IMR-90 (cell line): ENCODE results near the gene CNGB1. TPM values are rescaled to one million over a fixed set of nuclear protein-coding genes. Genes with fewer than 3 reads are reported as not detected.

Experiments
- ATAC-seq: fragments of 200-7000 bp; cut with Tn5 transposase; 2 replicates; pipeline ENCODE4 v1.9.1; 2020; ENCODE audit warnings: low read depth, mild to moderate bottlenecking, moderate library complexity
- BruUV-seq: library from RNA; stranded (reverse); fragments of 400-500 nt; replicated peaks from 2 replicates; lab custom pipeline; 2021; lab: Mats Ljungman, UMichigan
- CTCF ChIA-PET: fragments of 300-600 bp; formaldehyde crosslinking; extraction: SDS; loops from one replicate; lab custom pipeline; 2021; ENCODE audit warnings: antibody characterized with exemption; lab: Yijun Ruan, JAX
- POLR2A ChIA-PET: fragments of 300-600 bp; sonication (Branson Sonifier 250); formaldehyde crosslinking; loops from one replicate; lab custom pipeline; 2022; ENCODE audit warnings: antibody characterized with exemption; ENCODE audit not compliant: unreplicated experiment; lab: Charles Lee
- DNase-seq: peaks from one replicate; pipeline ENCODE4 v3.0.0; 2013
- H2AFZ ChIP-seq: replicated peaks from 2 replicates; pipeline ENCODE3; 2013; ENCODE audit warnings: low read length, mild to moderate bottlenecking; ENCODE audit not compliant: poor library complexity
- H2AK5ac ChIP-seq: 2 replicates; pipeline ENCODE4 v1.6.1; 2013; ENCODE audit warnings: low read depth, low read length, inconsistent platforms
- H2AK9ac ChIP-seq: replicated peaks from 2 replicates; pipeline ENCODE3; 2013; ENCODE audit warnings: mild to moderate bottlenecking, low read depth, low read length, moderate library complexity; ENCODE audit not compliant: poor library complexity
- H2BK120ac ChIP-seq: 2 replicates; pipeline ENCODE4 v1.6.1; 2013; ENCODE audit warnings: low read depth, low read length, inconsistent platforms
- H2BK15ac ChIP-seq: 3 replicates; pipeline ENCODE4 v1.6.1; 2013; ENCODE audit warnings: low read depth, low read length, inconsistent platforms
- H2BK20ac ChIP-seq: 2 replicates; pipeline ENCODE4 v1.6.1; 2013; ENCODE audit warnings: low read depth, mild to moderate bottlenecking, inconsistent platforms, low read length, moderate library complexity
- H2BK5ac ChIP-seq: 2 replicates; pipeline ENCODE4 v1.6.1; 2013; ENCODE audit warnings: mild to moderate bottlenecking, low read depth, low read length, inconsistent platforms; ENCODE audit not compliant: poor library complexity, severe bottlenecking
- H3K14ac ChIP-seq: replicated peaks from 2 replicates; pipeline ENCODE4 v1.6.1; 2013; ENCODE audit warnings: low read depth, low read length, inconsistent platforms
- H3K18ac ChIP-seq: 2 replicates; pipeline ENCODE4 v1.6.1; 2013; ENCODE audit warnings: low read depth, low read length, control low read depth
- H3K23ac ChIP-seq: 2 replicates; pipeline ENCODE4 v1.6.1; 2013; ENCODE audit warnings: low read depth, low read length, inconsistent platforms
- H3K27ac ChIP-seq: 2 replicates; pipeline ENCODE4 v1.5.1; 2013; ENCODE audit warnings: mild to moderate bottlenecking, control low read depth, low read length; ENCODE audit not compliant: insufficient read depth
- H3K27me3 ChIP-seq: 2 replicates; pipeline ENCODE4 v1.6.1; 2013; ENCODE audit warnings: low read length; ENCODE audit not compliant: control insufficient read depth, insufficient read depth
- H3K36me3 ChIP-seq: 2 replicates; pipeline ENCODE4 v1.6.1; 2013; ENCODE audit warnings: low read length, mixed read lengths; ENCODE audit not compliant: control insufficient read depth, insufficient read depth
- H3K4ac ChIP-seq: 2 replicates; pipeline ENCODE4 v1.6.1; 2013; ENCODE audit warnings: low read depth, low read length, inconsistent platforms
- H3K4me1 ChIP-seq: 2 replicates; pipeline ENCODE4 v1.6.1; 2013; ENCODE audit warnings: low read length, mixed read lengths; ENCODE audit not compliant: control insufficient read depth, insufficient read depth
- H3K4me2 ChIP-seq: 2 replicates; pipeline ENCODE4 v1.6.1; 2013; ENCODE audit warnings: low read depth, mild to moderate bottlenecking, control low read depth, low read length, moderate library complexity
- H3K4me3 ChIP-seq: 2 replicates; pipeline ENCODE4 v1.5.1; 2013; ENCODE audit warnings: low read depth, mild to moderate bottlenecking, control low read depth, low read length, moderate library complexity; ENCODE audit not compliant: insufficient read depth
- H3K56ac ChIP-seq: 2 replicates; pipeline ENCODE4 v1.6.1; 2013; ENCODE audit warnings: low read length, inconsistent platforms; ENCODE audit not compliant: insufficient read depth; ENCODE audit errors: extremely low read depth
- H3K79me1 ChIP-seq, 2 experiments: 2 replicates each; pipeline ENCODE4 v1.6.1; 2013; ENCODE audit warnings: low read length in 2 of 2, inconsistent platforms in 1 of 2, low read depth in 1 of 2
- H3K9ac ChIP-seq: 2 replicates; pipeline ENCODE4 v1.6.1; 2013; ENCODE audit warnings: low read depth, low read length, control low read depth
- H3K9me1 ChIP-seq: 2 replicates; pipeline ENCODE4 v1.6.1; 2013; ENCODE audit warnings: low read length, inconsistent platforms; ENCODE audit not compliant: insufficient read depth
- H3K9me3 ChIP-seq: 2 replicates; pipeline ENCODE4 v1.6.1; 2013; ENCODE audit warnings: low read length; ENCODE audit not compliant: control insufficient read depth, insufficient read depth
- H4K20me1 ChIP-seq: 2 replicates; pipeline ENCODE4 v1.6.1; 2013; ENCODE audit warnings: low read length, inconsistent platforms; ENCODE audit not compliant: insufficient read depth
- H4K5ac ChIP-seq: 2 replicates; pipeline ENCODE4 v1.6.1; 2013; ENCODE audit warnings: mild to moderate bottlenecking, low read depth, low read length, control low read depth
- H4K8ac ChIP-seq, 2 experiments: 2 replicates each; pipeline ENCODE4 v1.6.1; 2013; ENCODE audit warnings: low read depth in 2 of 2, low read length in 2 of 2, control low read depth in 1 of 2, inconsistent platforms in 1 of 2
- H4K91ac ChIP-seq: 2 replicates; pipeline ENCODE4 v1.6.1; 2013; ENCODE audit warnings: low read depth, low read length, inconsistent platforms; ENCODE audit not compliant: insufficient read depth
- BHLHE40 ChIP-seq: fragments of 150-350 bp; IDR thresholded peaks from 2 replicates; pipeline ENCODE4 v1.6.1; 2016; ENCODE audit warnings: mild to moderate bottlenecking, low read depth, low read length
- CTCF ChIP-seq: conservative IDR thresholded peaks from 2 replicates; pipeline ENCODE4 v1.5.1; 2012; ENCODE audit warnings: mild to moderate bottlenecking, low read depth, low read length, improper control_type of control experiment
- FOS ChIP-seq: fragments of 150-350 bp; IDR thresholded peaks from 2 replicates; pipeline ENCODE4 v1.6.1; 2016; ENCODE audit warnings: low read depth, low read length
- MXI1 ChIP-seq: IDR thresholded peaks from 2 replicates; pipeline ENCODE4 v1.6.1; 2012; ENCODE audit warnings: low read depth, mild to moderate bottlenecking, low read length, moderate library complexity, borderline replicate concordance
- NFE2L2 ChIP-seq: fragments of 150-350 bp; IDR thresholded peaks from 2 replicates; pipeline ENCODE4 v1.6.1; 2016; ENCODE audit warnings: low read depth, mild to moderate bottlenecking, low read length
- POLR2A ChIP-seq: IDR thresholded peaks from 2 replicates; pipeline ENCODE4 v1.6.1; 2012; ENCODE audit warnings: mild to moderate bottlenecking, low read depth, low read length
- RFX5 ChIP-seq: IDR thresholded peaks from 2 replicates; pipeline ENCODE4 v1.8.0; 2012; ENCODE audit warnings: low read depth, mild to moderate bottlenecking, low read length, moderate library complexity
- WGBS, 2 experiments: methylation state at CpG; one replicate each; pipeline versions ENCODE4 v1.1.5 to v1.1.7; 2013; ENCODE audit warnings: missing lambda C conversion rate in 2 of 2; ENCODE audit not compliant: insufficient read length in 1 of 2; ENCODE audit errors: extremely low coverage in 2 of 2; 5-methylcytosine and 5-hydroxymethylcytosine counted together
- dilution Hi-C: fragments of 300-500 bp; cut with HindIII; formaldehyde crosslinking; loops from one replicate; pipeline ENCODE4 v1.14.3; 2018; ENCODE audit warnings: low sequenced_read_pairs; ENCODE audit not compliant: unreplicated experiment
- in situ Hi-C: fragments of 300-500 bp; cut with MboI; formaldehyde crosslinking; loops from 3 replicates; pipeline ENCODE4 v1.14.3; 2019; ENCODE audit warnings: low sequenced_read_pairs, inconsistent platforms, mixed read lengths
- intact Hi-C: fragments of 100-400 bp; cut with micrococcal nuclease; formaldehyde crosslinking; loops from 2 replicates; pipeline ENCODE4 v1.10.0; 2022
- polyA plus RNA-seq, 3 experiments: library from polyadenylated mRNA; depleted of rRNA; stranded (reverse); fragments of >200 nt; gene quantifications; 2 replicates each; pipeline ENCODE4 v1.2.3, GENCODE V29; 2012; ENCODE audit warnings: low replicate concordance in 1 of 3
- total RNA-seq: library from RNA; depleted of rRNA; stranded (reverse); fragments of >200 nt; gene quantifications from 2 replicates; pipeline ENCODE4 v1.2.3, GENCODE V29; 2012
- TF ChIP-seq, protein P1 (sequence below): fragments of 150-350 bp; IDR thresholded peaks from 2 replicates; pipeline ENCODE4 v1.6.1; 2017; ENCODE audit warnings: mild to moderate bottlenecking, antibody characterized with exemption, low read length, low read depth

CNGB1 gene
- total and polyA plus RNA-seq, 2 of the 4 experiments (the other 2 are of a cell fraction): not detected

DNA sequence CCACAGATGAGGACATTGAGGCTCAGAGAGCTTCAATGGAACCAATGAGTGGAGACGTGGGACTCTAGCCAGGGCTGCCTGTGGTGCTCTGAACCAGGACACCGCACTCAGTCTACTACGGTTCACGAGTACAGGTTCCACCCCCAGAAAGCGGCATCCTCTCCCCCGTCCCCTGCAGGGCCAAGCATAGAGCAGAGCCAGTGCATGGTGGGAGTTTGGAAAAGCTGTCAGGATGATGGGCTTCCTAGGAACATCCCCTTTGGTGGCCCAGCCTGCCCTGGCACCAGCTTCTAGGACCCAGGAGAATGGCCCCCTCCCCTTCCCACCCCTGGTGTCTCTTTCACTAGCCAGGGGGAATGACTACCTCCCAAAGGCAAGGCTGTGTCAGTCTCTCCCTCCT is 21.2 kb upstream of the CNGB1 start:
- Histone ChIP-seq H3K4me3 (no peak overlapping the region), H2BK5ac (no peak overlapping the region), H4K8ac (no peak overlapping the region), H4K91ac (no peak overlapping the region), H3K56ac (no peak overlapping the region), H3K4me2 (no peak overlapping the region), H2AK9ac (peak overlapping the region; percentile 76), H2AFZ (no peak overlapping the region), H3K18ac (no peak overlapping the region), H2BK120ac (no peak overlapping the region), H4K5ac (no peak overlapping the region), H2AK5ac (no peak overlapping the region), H3K9me3 (no peaks in the 10 kb centered on the region), H3K9me1 (no peaks in the 10 kb centered on the region), H4K20me1 (peaks cover 13% of the 10 kb centered on the region), H3K9ac (no peak overlapping the region), H3K79me1 (peaks cover 3 to 19% of the 10 kb centered on the region in 2 experiments; a peak in 2 of 4 replicates), H3K27ac (no peak overlapping the region), H3K27me3 (peaks cover 7% of the 10 kb centered on the region; the same call in 1 of the 2 replicates), H2BK20ac (no peak overlapping the region), H3K4ac (no peak overlapping the region), H3K14ac (no peak overlapping the region), H3K23ac (no peak overlapping the region), H3K36me3 (peaks cover 22% of the 10 kb centered on the region; the same call in 1 of the 2 replicates), H3K4me1 (no peaks in the 10 kb centered on the region), H2BK15ac (no peak overlapping the region)
- ChIA-PET CTCF (no interaction called here), POLR2A (no interaction called here)
- in situ Hi-C loops (no loop called here), intact Hi-C loops (no loop called here), dilution Hi-C loops (no loop called here)
- no peak for DNase-seq
- WGBS, 2 experiments: 81% methylated on average over 6 of the region's 6 CpGs; no CpG with 5 or more reads in 1 of the 2 experiments
- BruUV-seq: no TSS peak
- TF ChIP-seq, protein P1, sequence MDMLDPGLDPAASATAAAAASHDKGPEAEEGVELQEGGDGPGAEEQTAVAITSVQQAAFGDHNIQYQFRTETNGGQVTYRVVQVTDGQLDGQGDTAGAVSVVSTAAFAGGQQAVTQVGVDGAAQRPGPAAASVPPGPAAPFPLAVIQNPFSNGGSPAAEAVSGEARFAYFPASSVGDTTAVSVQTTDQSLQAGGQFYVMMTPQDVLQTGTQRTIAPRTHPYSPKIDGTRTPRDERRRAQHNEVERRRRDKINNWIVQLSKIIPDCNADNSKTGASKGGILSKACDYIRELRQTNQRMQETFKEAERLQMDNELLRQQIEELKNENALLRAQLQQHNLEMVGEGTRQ: no peak
- TF ChIP-seq RFX5 (no peak), NFE2L2 (no peak), CTCF (no peak), POLR2A (no peak), FOS (no peak), BHLHE40 (no peak), MXI1 (no peak)
- ATAC-seq: no peak; the same call in 1 of the 2 replicates
